ENCODE results near the gene COL4A2.
"Not testable (repeated sequence)": the region's sequence is repeated elsewhere in the genome, so short reads cannot be mapped to it uniquely, and the experiment has no call there.

COL4A2 gene

GRCh38 chr13:110438211-110438610 is 131.1 kb downstream of the COL4A2 start:
- no peak for DNase-seq

- DNase-seq = no peak
These were observed 131.7 kb downstream of the COL4A2 start for GRCh38 chr13:110438776-110439175.

GRCh38 chr13:110440946-110441731 is 134.1 kb downstream of the COL4A2 start:
- no peak for DNase-seq

GRCh38 chr13:110442930-110443621 is 136.0 kb downstream of the COL4A2 start:
- DNase-seq = no peak

GRCh38 chr13:110443622-110444225 is 136.6 kb downstream of the COL4A2 start:
- DNase-seq = no peak

GRCh38 chr13:110444226-110444653 is 137.2 kb downstream of the COL4A2 start:
- DNase-seq = no peak

GRCh38 chr13:110445183-110445582 is 138.1 kb downstream of the COL4A2 start:
- DNase-seq = no peak

- DNase-seq = no peak
These were observed 138.9 kb downstream of the COL4A2 start for GRCh38 chr13:110445722-110446574.

GRCh38 chr13:110446575-110446890 is 139.4 kb downstream of the COL4A2 start:
- no peak for DNase-seq

- no peak for DNase-seq
These were observed 140.0 kb downstream of the COL4A2 start for GRCh38 chr13:110447058-110447511.

- no peak for DNase-seq
These were observed 140.7 kb downstream of the COL4A2 start for GRCh38 chr13:110447801-110448200.

GRCh38 chr13:110448230-110448629 is 141.1 kb downstream of the COL4A2 start:
- no peak for DNase-seq

GRCh38 chr13:110448677-110449076 is 141.6 kb downstream of the COL4A2 start:
- DNase-seq = no peak

GRCh38 chr13:110449219-110450015 is 142.3 kb downstream of the COL4A2 start:
- no peak for DNase-seq

- DNase-seq = no peak
These were observed 143.2 kb downstream of the COL4A2 start for GRCh38 chr13:110450016-110450900.

- DNase-seq = no peak
These were observed 144.1 kb downstream of the COL4A2 start for GRCh38 chr13:110450941-110451730.

- not testable (repeated sequence) for DNase-seq
These were observed 146.0 kb downstream of the COL4A2 start for GRCh38 chr13:110453091-110453490.

- no peak for DNase-seq
These were observed 146.7 kb downstream of the COL4A2 start for GRCh38 chr13:110453797-110454196.
